Measurements from ENCODE around the gene SLC27A6. TPM values are rescaled to one million over a fixed set of nuclear protein-coding genes. Genes with fewer than 3 reads are reported as not detected.

The SLC27A6 gene, protein sequence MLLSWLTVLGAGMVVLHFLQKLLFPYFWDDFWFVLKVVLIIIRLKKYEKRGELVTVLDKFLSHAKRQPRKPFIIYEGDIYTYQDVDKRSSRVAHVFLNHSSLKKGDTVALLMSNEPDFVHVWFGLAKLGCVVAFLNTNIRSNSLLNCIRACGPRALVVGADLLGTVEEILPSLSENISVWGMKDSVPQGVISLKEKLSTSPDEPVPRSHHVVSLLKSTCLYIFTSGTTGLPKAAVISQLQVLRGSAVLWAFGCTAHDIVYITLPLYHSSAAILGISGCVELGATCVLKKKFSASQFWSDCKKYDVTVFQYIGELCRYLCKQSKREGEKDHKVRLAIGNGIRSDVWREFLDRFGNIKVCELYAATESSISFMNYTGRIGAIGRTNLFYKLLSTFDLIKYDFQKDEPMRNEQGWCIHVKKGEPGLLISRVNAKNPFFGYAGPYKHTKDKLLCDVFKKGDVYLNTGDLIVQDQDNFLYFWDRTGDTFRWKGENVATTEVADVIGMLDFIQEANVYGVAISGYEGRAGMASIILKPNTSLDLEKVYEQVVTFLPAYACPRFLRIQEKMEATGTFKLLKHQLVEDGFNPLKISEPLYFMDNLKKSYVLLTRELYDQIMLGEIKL
- 0.06 TPM in 2 of 5 replicates, not detected in the others for total RNA-seq (2022; extraction: Qiagen RNA extraction)

DNA sequence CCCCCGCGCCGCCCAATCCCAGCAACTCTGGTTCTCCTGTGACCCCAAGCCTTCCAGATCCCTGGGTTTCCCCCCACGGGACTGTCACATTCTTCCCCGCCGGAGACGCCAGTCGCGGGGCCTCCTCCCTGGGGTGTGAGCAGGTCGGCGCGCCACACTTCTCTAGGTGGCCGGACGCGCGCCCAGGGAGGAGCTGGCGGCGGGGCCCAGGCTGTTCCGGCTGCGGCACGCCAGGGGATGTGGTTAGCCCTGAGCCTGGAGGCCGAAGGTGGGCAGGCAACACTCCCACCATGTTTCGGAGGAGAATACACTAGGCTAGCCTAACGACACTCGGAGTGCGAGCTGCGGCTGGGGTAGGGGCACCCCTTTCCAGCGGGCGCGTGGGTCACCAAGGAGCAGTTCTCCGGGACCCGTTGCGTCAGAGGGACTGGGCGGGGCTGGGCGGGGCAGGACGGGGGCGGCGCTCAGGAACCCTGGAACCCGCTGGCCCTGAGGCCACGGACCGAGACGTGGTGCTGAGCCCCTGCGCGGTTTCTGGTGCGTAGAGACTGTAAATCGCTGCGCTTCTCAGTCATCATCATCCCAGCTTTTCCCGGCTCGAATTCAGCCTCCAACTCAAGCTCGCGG lies at the start of gene SLC27A6:
Gene SLC27A6, plus strand, starts transcription at position 478 of the 627 bp plus-strand sequence. CDS start 650 bp downstream, outside the sequence.

Other genes with a start within 250 kb of the SLC27A6 start
- gene ISOC1, start 129.3 kb downstream of the SLC27A6 start, total RNA-seq (2022; extraction: Qiagen RNA extraction) = 14.8 to 18.7 TPM (median 15.7 TPM) in 5 replicates

All from A549 treated with Hydrocortisone at 1 μM for 4 hours (cell line).